HepG2 (cell line): ENCODE data around the gene BTF3L4. TPM values are rescaled to one million over a fixed set of nuclear protein-coding genes. Genes with fewer than 3 reads are reported as not detected.

ENCODE experiments used
- BCL6 ChIP-seq: IDR thresholded peaks from 2 replicates; pipeline ENCODE4 v1.6.1; 2016; ENCODE audit warnings: missing genetic modification reagents, missing compliant biosample characterization
- CBX2 ChIP-seq, 2 experiments: fragments of 200-600 bp in 1 of 2; sonication (generic); formaldehyde crosslinking in 1 of 2; IDR thresholded peaks; 2 replicates each; pipeline versions ENCODE4 v1.7.0 to v1.8.1; 2018 to 2022; ENCODE audit warnings: low read depth in 2 of 2, low read length in 1 of 2, mild to moderate bottlenecking in 1 of 2, missing genetic modification reagents in 1 of 2
- GLI4 ChIP-seq: sonication (generic); formaldehyde crosslinking; IDR thresholded peaks from 2 replicates; pipeline ENCODE4 v1.5.1; 2020; ENCODE audit warnings: missing genetic modification reagents, mild to moderate bottlenecking, moderate library complexity, borderline replicate concordance
- JARID2 ChIP-seq: sonication (generic); formaldehyde crosslinking; IDR thresholded peaks from 2 replicates; pipeline ENCODE4 v1.8.1; 2023; ENCODE audit warnings: missing genetic modification reagents, inconsistent platforms; ENCODE audit not compliant: insufficient replicate concordance
- KDM5B ChIP-seq: sonication (generic); formaldehyde crosslinking; IDR thresholded peaks from 2 replicates; pipeline ENCODE4 v1.4.0; 2020; ENCODE audit warnings: missing genetic modification reagents, mild to moderate bottlenecking, borderline replicate concordance
- KLF12 ChIP-seq: sonication (generic); formaldehyde crosslinking; IDR thresholded peaks from 2 replicates; pipeline ENCODE4 v1.4.0; 2020; ENCODE audit warnings: missing genetic modification reagents, borderline replicate concordance
- MTF2 ChIP-seq: sonication (generic); formaldehyde crosslinking; IDR thresholded peaks from 2 replicates; pipeline ENCODE4 v1.5.0; 2020; ENCODE audit warnings: missing genetic modification reagents, borderline replicate concordance
- RFX5 ChIP-seq: IDR thresholded peaks from 2 replicates; pipeline ENCODE4 v1.6.1; 2011; ENCODE audit warnings: low read depth, low read length, improper control_type of control experiment
- SP4 ChIP-seq: sonication (generic); formaldehyde crosslinking; IDR thresholded peaks from 2 replicates; pipeline ENCODE4 v1.8.1; 2023; ENCODE audit warnings: mild to moderate bottlenecking, missing genetic modification reagents
- SYNCRIP ChIP-seq: fragments of 200-400 bp; formaldehyde crosslinking; IDR thresholded peaks from 2 replicates; pipeline ENCODE4 v1.6.1; 2018; ENCODE audit warnings: mild to moderate bottlenecking, low read depth, low read length; ENCODE audit not compliant: insufficient read depth
- TCF7 ChIP-seq: sonication (generic); IDR thresholded peaks from 2 replicates; pipeline ENCODE4 v1.6.1; 2016; ENCODE audit warnings: antibody characterized with exemption, low read depth
- ZIK1 ChIP-seq: sonication (generic); formaldehyde crosslinking; IDR thresholded peaks from 2 replicates; pipeline ENCODE4 v1.5.0; 2020; ENCODE audit warnings: mild to moderate bottlenecking, low read depth, missing genetic modification reagents, borderline replicate concordance
- ZNF562 ChIP-seq: sonication (generic); formaldehyde crosslinking; IDR thresholded peaks from 2 replicates; pipeline ENCODE4 v1.8.0; 2022; ENCODE audit warnings: missing genetic modification reagents, borderline replicate concordance
- ZNF678 ChIP-seq: sonication (generic); formaldehyde crosslinking; IDR thresholded peaks from 2 replicates; pipeline ENCODE4 v1.4.0; 2020; ENCODE audit warnings: mild to moderate bottlenecking, missing genetic modification reagents
- polyA plus RNA-seq, 8 experiments: library from polyadenylated mRNA; depleted of rRNA in 3 of 8; stranded (reverse) in 7 of 8; unstranded in 1 of 8; fragments of >200 nt; fragmentation: Illumina TruSeq in 4 of 8; extraction: Trizol in 4 of 8; gene quantifications; 2 replicates each; pipeline versions ENCODE4 v1.2.1 to v1.2.3, GENCODE V29; 2011 to 2016; ENCODE audit warnings: low read depth in 4 of 8, missing spikeins in 1 of 8, mixed read lengths in 1 of 8; ENCODE audit not compliant: insufficient read depth in 1 of 8
- total RNA-seq, 5 experiments: library from RNA; depleted of rRNA; stranded (reverse); fragments of >200 nt; fragmentation: Illumina TruSeq; extraction: Trizol; gene quantifications; 2 replicates each; pipeline ENCODE4 v1.2.3, GENCODE V29; 2016; ENCODE audit warnings: low read depth in 1 of 5
- TF ChIP-seq, protein P1 (sequence below): sonication (generic); formaldehyde crosslinking; IDR thresholded peaks from 2 replicates; pipeline ENCODE4 v1.4.0; 2020; ENCODE audit warnings: missing genetic modification reagents
- TF ChIP-seq, protein P2 (sequence below): fragments of 450-650 bp; IDR thresholded peaks from 2 replicates; pipeline ENCODE4 v1.6.1; 2017
- TF ChIP-seq, protein P3 (sequence below): sonication (generic); formaldehyde crosslinking; IDR thresholded peaks from 2 replicates; pipeline ENCODE4 v1.4.0; 2020; ENCODE audit warnings: missing genetic modification reagents, borderline replicate concordance

BTF3L4 gene
- total and polyA plus RNA-seq, 2 of the 13 experiments (the other 11 are each of a cell fraction or from before 2014, with no cell fraction given) = 59.0 to 74.3 TPM

DNA sequence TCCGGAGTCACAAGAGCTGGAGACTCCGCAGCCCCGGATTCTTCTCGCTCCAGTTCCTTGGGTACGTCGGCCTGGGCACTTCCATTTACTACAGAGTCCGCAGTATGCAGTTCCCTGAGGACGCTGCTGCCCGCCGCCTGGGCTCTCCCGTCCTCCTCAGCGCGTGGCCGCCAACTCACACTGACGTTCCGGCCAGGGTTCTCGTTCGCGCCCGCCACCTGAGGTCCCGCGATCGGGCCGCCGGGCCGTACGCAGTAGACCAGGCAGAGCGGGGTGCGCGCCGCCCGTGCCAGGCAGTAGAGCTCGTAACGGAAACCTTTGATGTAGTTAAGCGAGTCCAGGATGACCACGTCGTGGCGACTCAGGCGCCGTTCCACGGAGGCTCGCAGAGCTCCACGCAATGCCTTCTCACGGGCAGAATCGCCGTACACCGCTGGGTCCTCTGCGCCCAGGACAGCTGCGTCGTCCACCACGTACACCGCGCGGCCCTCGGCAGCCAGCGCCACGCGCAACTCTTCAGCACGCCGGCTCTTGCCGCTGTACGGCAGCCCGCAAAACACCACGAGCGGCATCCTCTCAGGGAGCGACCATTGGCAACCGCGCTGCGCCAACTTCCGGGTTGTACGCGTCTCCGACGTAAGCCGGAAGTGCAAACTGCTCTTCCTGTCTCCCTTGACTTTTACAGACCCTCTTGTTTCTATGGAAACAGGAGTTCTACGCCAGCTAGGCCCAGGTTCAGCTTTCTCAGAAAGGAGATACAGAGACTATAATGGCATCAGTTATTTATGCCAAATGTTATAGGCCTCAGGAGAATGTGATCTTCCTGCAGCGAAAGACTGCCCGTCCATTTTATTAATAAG, 22.7 kb upstream of the BTF3L4 start, which contains the start of gene KTI12 (continued):
- TF ChIP-seq, protein P1, sequence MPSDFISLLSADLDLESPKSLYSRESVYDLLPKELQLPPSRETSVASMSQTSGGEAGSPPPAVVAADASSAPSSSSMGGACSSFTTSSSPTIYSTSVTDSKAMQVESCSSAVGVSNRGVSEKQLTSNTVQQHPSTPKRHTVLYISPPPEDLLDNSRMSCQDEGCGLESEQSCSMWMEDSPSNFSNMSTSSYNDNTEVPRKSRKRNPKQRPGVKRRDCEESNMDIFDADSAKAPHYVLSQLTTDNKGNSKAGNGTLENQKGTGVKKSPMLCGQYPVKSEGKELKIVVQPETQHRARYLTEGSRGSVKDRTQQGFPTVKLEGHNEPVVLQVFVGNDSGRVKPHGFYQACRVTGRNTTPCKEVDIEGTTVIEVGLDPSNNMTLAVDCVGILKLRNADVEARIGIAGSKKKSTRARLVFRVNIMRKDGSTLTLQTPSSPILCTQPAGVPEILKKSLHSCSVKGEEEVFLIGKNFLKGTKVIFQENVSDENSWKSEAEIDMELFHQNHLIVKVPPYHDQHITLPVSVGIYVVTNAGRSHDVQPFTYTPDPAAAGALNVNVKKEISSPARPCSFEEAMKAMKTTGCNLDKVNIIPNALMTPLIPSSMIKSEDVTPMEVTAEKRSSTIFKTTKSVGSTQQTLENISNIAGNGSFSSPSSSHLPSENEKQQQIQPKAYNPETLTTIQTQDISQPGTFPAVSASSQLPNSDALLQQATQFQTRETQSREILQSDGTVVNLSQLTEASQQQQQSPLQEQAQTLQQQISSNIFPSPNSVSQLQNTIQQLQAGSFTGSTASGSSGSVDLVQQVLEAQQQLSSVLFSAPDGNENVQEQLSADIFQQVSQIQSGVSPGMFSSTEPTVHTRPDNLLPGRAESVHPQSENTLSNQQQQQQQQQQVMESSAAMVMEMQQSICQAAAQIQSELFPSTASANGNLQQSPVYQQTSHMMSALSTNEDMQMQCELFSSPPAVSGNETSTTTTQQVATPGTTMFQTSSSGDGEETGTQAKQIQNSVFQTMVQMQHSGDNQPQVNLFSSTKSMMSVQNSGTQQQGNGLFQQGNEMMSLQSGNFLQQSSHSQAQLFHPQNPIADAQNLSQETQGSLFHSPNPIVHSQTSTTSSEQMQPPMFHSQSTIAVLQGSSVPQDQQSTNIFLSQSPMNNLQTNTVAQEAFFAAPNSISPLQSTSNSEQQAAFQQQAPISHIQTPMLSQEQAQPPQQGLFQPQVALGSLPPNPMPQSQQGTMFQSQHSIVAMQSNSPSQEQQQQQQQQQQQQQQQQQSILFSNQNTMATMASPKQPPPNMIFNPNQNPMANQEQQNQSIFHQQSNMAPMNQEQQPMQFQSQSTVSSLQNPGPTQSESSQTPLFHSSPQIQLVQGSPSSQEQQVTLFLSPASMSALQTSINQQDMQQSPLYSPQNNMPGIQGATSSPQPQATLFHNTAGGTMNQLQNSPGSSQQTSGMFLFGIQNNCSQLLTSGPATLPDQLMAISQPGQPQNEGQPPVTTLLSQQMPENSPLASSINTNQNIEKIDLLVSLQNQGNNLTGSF (CRISPR knock-in tag) = 0 out of 2 replicates have a peak, but pooled peaks have one; percentile 71
- TF ChIP-seq ZNF678 (CRISPR knock-in tag) (0 out of 2 replicates have a peak, but pooled peaks have one; percentile 71), SP4 (CRISPR knock-in tag) (peak; percentile 55; the same call in 1 of the 2 replicates), JARID2 (CRISPR knock-in tag) (no peak), SYNCRIP (no peak), KDM5B (CRISPR knock-in tag) (peak; percentile 86), GLI4 (CRISPR knock-in tag) (0 out of 2 replicates have a peak, but pooled peaks have one; percentile 36), ZIK1 (peak; percentile 82; the same call in 1 of the 2 replicates), RFX5 (0 out of 2 replicates have a peak, but pooled peaks have one; percentile 16), CBX2 (IDR thresholded peaks at IDR 0.05; ENCODE audit: low read depth, low read length) (no peak), CBX2 (CRISPR knock-in tag; IDR thresholded peaks at IDR 0.05; ENCODE audit: low read depth) (no peak), TCF7 (no peak; the same call in 1 of the 2 replicates), MTF2 (CRISPR knock-in tag) (no peak), BCL6 (no peak; the same call in 1 of the 2 replicates), KLF12 (CRISPR knock-in tag) (no peak), ZNF562 (no peak)
- TF ChIP-seq, protein P2, sequence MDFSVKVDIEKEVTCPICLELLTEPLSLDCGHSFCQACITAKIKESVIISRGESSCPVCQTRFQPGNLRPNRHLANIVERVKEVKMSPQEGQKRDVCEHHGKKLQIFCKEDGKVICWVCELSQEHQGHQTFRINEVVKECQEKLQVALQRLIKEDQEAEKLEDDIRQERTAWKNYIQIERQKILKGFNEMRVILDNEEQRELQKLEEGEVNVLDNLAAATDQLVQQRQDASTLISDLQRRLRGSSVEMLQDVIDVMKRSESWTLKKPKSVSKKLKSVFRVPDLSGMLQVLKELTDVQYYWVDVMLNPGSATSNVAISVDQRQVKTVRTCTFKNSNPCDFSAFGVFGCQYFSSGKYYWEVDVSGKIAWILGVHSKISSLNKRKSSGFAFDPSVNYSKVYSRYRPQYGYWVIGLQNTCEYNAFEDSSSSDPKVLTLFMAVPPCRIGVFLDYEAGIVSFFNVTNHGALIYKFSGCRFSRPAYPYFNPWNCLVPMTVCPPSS = no peak
- TF ChIP-seq, protein P3, sequence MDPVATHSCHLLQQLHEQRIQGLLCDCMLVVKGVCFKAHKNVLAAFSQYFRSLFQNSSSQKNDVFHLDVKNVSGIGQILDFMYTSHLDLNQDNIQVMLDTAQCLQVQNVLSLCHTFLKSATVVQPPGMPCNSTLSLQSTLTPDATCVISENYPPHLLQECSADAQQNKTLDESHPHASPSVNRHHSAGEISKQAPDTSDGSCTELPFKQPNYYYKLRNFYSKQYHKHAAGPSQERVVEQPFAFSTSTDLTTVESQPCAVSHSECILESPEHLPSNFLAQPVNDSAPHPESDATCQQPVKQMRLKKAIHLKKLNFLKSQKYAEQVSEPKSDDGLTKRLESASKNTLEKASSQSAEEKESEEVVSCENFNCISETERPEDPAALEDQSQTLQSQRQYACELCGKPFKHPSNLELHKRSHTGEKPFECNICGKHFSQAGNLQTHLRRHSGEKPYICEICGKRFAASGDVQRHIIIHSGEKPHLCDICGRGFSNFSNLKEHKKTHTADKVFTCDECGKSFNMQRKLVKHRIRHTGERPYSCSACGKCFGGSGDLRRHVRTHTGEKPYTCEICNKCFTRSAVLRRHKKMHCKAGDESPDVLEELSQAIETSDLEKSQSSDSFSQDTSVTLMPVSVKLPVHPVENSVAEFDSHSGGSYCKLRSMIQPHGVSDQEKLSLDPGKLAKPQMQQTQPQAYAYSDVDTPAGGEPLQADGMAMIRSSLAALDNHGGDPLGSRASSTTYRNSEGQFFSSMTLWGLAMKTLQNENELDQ (CRISPR knock-in tag) = no peak
